ENCODE measurements around the gene TMEM187. TPM values are rescaled to one million over a fixed set of nuclear protein-coding genes. Genes with fewer than 3 reads are reported as not detected.

TMEM187 gene
- total RNA-seq, 2 donors from 2014 or later = 16.9 to 18.2 TPM

DNA sequence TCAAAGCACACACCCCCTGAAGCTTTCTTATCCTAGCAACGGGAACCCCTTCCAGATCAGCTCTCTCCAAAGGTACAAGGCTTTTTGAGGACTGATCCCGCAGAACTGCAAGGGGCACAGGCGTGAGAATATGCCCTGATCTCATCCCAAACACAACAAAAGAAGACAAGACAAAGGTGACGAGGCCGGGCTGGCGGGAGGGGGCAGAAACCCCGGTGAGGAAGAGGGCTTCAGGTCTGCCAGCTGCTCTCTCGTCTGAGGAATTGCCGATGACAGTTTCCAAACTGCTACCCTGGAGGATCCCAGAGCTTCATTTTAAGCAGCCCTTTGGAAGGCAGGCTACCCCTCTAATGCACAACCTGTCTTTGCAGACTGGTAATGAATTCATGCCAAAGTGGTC is 4.3 kb upstream of the TMEM187 start:
- Histone ChIP-seq H3K4me1 (replicated peaks) (no peaks in the 10 kb centered on the region), H3K27me3 (replicated peaks; ENCODE audit: insufficient read depth) (no peaks in the 10 kb centered on the region), H3K4me3 (no peak overlapping the region), H3K27ac (peak overlapping the region in 1 of 2 donors; percentile 98), H3K36me3 (no peaks in the 10 kb centered on the region), H3K9me3 (no peaks in the 10 kb centered on the region)
- no peak for DNase-seq (ENCODE audit: low spot score)
- 12% methylated on average over 9 of the region's 9 CpGs for WGBS
- TF ChIP-seq, protein P1, sequence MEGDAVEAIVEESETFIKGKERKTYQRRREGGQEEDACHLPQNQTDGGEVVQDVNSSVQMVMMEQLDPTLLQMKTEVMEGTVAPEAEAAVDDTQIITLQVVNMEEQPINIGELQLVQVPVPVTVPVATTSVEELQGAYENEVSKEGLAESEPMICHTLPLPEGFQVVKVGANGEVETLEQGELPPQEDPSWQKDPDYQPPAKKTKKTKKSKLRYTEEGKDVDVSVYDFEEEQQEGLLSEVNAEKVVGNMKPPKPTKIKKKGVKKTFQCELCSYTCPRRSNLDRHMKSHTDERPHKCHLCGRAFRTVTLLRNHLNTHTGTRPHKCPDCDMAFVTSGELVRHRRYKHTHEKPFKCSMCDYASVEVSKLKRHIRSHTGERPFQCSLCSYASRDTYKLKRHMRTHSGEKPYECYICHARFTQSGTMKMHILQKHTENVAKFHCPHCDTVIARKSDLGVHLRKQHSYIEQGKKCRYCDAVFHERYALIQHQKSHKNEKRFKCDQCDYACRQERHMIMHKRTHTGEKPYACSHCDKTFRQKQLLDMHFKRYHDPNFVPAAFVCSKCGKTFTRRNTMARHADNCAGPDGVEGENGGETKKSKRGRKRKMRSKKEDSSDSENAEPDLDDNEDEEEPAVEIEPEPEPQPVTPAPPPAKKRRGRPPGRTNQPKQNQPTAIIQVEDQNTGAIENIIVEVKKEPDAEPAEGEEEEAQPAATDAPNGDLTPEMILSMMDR (IDR thresholded peaks at IDR 0.05) = no peak
- no peak for TF ChIP-seq POLR2AphosphoS5 (IDR thresholded peaks at IDR 0.05)
- no peak for TF ChIP-seq POLR2A (IDR thresholded peaks at IDR 0.05)
- intact Hi-C loops (cut with DNase I) = no loop called here

DNA sequence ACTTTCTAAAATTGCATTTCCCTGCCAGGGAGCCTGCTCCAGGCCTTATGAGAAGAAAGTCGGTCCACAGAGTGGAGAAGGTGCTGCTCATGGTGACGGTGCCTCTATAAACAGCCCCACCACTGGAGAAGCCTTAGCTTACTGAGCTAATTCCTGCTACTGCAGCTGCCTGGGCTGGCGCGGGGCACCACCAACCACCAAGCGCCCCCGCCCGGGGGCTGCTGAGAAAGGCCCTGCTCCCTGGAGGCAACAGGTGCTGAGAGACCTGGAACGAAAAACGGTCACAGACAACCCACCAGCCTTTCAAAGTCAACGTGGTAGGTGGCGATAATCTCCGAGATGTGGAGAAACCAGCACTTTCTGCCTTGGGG is 3.8 kb upstream of the TMEM187 start:
- intact Hi-C loops (cut with DNase I) = no loop called here
- Histone ChIP-seq H3K4me3 (peak overlapping the region; percentile 55 to 60), H3K36me3 (no peaks in the 10 kb centered on the region), H3K9me3 (no peaks in the 10 kb centered on the region), H3K4me1 (replicated peaks) (no peaks in the 10 kb centered on the region), H3K27ac (peak overlapping the region; percentile 98), H3K27me3 (replicated peaks; ENCODE audit: insufficient read depth) (no peaks in the 10 kb centered on the region)
- DNase-seq (ENCODE audit: low spot score) = no peak
- TF ChIP-seq, protein P1 (IDR thresholded peaks at IDR 0.05) = no peak
- TF ChIP-seq POLR2AphosphoS5 (IDR thresholded peaks at IDR 0.05) = no peak
- no peak for TF ChIP-seq POLR2A (IDR thresholded peaks at IDR 0.05)
- 0% methylated on average over 1 of the region's 12 CpGs for WGBS

GRCh38 chrX:153969125-153969903 is 3.2 kb upstream of the TMEM187 start:
- H3K4me3 ChIP-seq = peak overlapping the region; percentile 55 to 60
- 0% methylated on average over 2 of the region's 25 CpGs for WGBS
- peak overlapping the region; percentile 98 for H3K27ac ChIP-seq
- H3K27me3 ChIP-seq (replicated peaks; ENCODE audit: insufficient read depth) = no peaks in the 10 kb centered on the region
- no peak for DNase-seq (ENCODE audit: low spot score)
- H3K36me3 ChIP-seq = no peaks in the 10 kb centered on the region
- H3K4me1 ChIP-seq (replicated peaks) = no peaks in the 10 kb centered on the region
- intact Hi-C loops (cut with DNase I) = no loop called here
- no peaks in the 10 kb centered on the region for H3K9me3 ChIP-seq
- TF ChIP-seq POLR2AphosphoS5 (IDR thresholded peaks at IDR 0.05) (no peak), POLR2A (IDR thresholded peaks at IDR 0.05) (no peak)
- TF ChIP-seq, protein P1 (IDR thresholded peaks at IDR 0.05) = no peak

GRCh38 chrX:153969904-153970356 is 2.6 kb upstream of the TMEM187 start:
- peak overlapping the region; percentile 98 for H3K27ac ChIP-seq
- peak overlapping the region; percentile 55 to 60 for H3K4me3 ChIP-seq
- TF ChIP-seq, protein P1 (IDR thresholded peaks at IDR 0.05) = no peak
- TF ChIP-seq POLR2AphosphoS5 (IDR thresholded peaks at IDR 0.05) = no peak
- no peak for TF ChIP-seq POLR2A (IDR thresholded peaks at IDR 0.05)
- DNase-seq (ENCODE audit: low spot score) = no peak
- H3K4me1 ChIP-seq (replicated peaks) = no peaks in the 10 kb centered on the region
- no peaks in the 10 kb centered on the region for H3K36me3 ChIP-seq
- no peaks in the 10 kb centered on the region for H3K9me3 ChIP-seq
- intact Hi-C loops (cut with DNase I) = no loop called here
- no peaks in the 10 kb centered on the region for H3K27me3 ChIP-seq (replicated peaks; ENCODE audit: insufficient read depth)
- 2% methylated on average over 18 of the region's 26 CpGs for whole genome bisulfite sequencing

Measured in prostate gland (tissue), 2 donors.